HEK293 (cell line): ENCODE results near the gene ZNF319.

Source experiments
- CTCF ChIA-PET: fragments of 350-600 bp; formaldehyde crosslinking; extraction: SDS; loops from one replicate; lab custom pipeline; 2021; ENCODE audit warnings: antibody characterized with exemption; lab: Yijun Ruan, JAX
- POLR2A ChIA-PET: fragments of 300-600 bp; formaldehyde crosslinking; extraction: SDS; loops from one replicate; lab custom pipeline; 2020; ENCODE audit warnings: antibody characterized with exemption, inconsistent platforms; lab: Yijun Ruan, JAX
- H3K27ac ChIP-seq: fragments of 200-500 bp; sonication (Bioruptor generic); 2 replicates; pipeline ENCODE4 v1.5.1; 2014; ENCODE audit warnings: low read depth, low read length, control low read depth, inconsistent platforms; ENCODE audit errors: extremely low read depth
- H3K36me3 ChIP-seq, 2 experiments: fragments of 200-500 bp in 1 of 2; sonication (Bioruptor generic) in 1 of 2; 1 replicate in 1 of 2; 2 replicates in 1 of 2; pipeline ENCODE4 v1.5.1; 2014 to 2017; ENCODE audit warnings: inconsistent platforms in 2 of 2, low read length in 2 of 2; ENCODE audit not compliant: control insufficient read depth in 2 of 2, insufficient read depth in 1 of 2
- H3K4me1 ChIP-seq: fragments of 200-500 bp; sonication (Bioruptor generic); 2 replicates; pipeline ENCODE4 v1.5.1; 2014; ENCODE audit warnings: mild to moderate bottlenecking, low read length, inconsistent platforms; ENCODE audit not compliant: control insufficient read depth, insufficient read depth
- H3K4me3 ChIP-seq: 2 replicates; pipeline ENCODE4 v1.5.1; 2011; ENCODE audit warnings: low read depth, mild to moderate bottlenecking, control low read depth, low read length, moderate library complexity
- H3K9me3 ChIP-seq: fragments of 200-500 bp; sonication (Bioruptor generic); 2 replicates; pipeline ENCODE4 v1.5.1; 2014; ENCODE audit warnings: low read depth, low read length, inconsistent platforms; ENCODE audit not compliant: control insufficient read depth, insufficient read depth
- GLIS1 ChIP-seq: fragments of 450-650 bp; formaldehyde crosslinking; IDR thresholded peaks from 2 replicates; pipeline ENCODE4 v1.5.1; 2016; ENCODE audit warnings: missing biosample characterization, missing genetic modification characterization
- GLIS2 ChIP-seq: fragments of 450-650 bp; formaldehyde crosslinking; IDR thresholded peaks from 2 replicates; pipeline ENCODE4 v1.5.1; 2016; ENCODE audit warnings: missing biosample characterization, missing genetic modification characterization
- HOXC10 ChIP-seq: sonication (generic); formaldehyde crosslinking; IDR thresholded peaks from 2 replicates; pipeline ENCODE4 v1.8.1; 2023; ENCODE audit warnings: mild to moderate bottlenecking, missing genetic modification reagents
- IKZF3 ChIP-seq: fragments of 450-650 bp; IDR thresholded peaks from 2 replicates; pipeline ENCODE4 v1.5.0; 2018; ENCODE audit warnings: missing biosample characterization, mild to moderate bottlenecking, missing genetic modification characterization, moderate library complexity
- KLF1 ChIP-seq: fragments of 450-650 bp; formaldehyde crosslinking; IDR thresholded peaks from 2 replicates; pipeline ENCODE4 v1.5.1; 2016; ENCODE audit warnings: missing biosample characterization, missing genetic modification characterization
- MYNN ChIP-seq: fragments of 450-650 bp; formaldehyde crosslinking; IDR thresholded peaks from 2 replicates; pipeline ENCODE4 v1.5.1; 2016; ENCODE audit warnings: missing biosample characterization, missing genetic modification characterization, borderline replicate concordance
- PRDM10 ChIP-seq: fragments of 450-650 bp; formaldehyde crosslinking; IDR thresholded peaks from 2 replicates; pipeline ENCODE4 v1.5.1; 2016; ENCODE audit warnings: missing biosample characterization, missing genetic modification characterization
- PRDM4 ChIP-seq: fragments of 450-650 bp; formaldehyde crosslinking; IDR thresholded peaks from 2 replicates; pipeline ENCODE4 v1.5.1; 2017; ENCODE audit warnings: missing biosample characterization, missing genetic modification characterization
- SCRT2 ChIP-seq: fragments of 450-650 bp; formaldehyde crosslinking; IDR thresholded peaks from 2 replicates; pipeline ENCODE4 v1.5.1; 2016; ENCODE audit warnings: missing biosample characterization, missing genetic modification characterization
- ZFP41 ChIP-seq: fragments of 450-650 bp; formaldehyde crosslinking; IDR thresholded peaks from 2 replicates; pipeline ENCODE4 v1.5.1; 2016; ENCODE audit warnings: missing biosample characterization, missing genetic modification characterization, borderline replicate concordance
- ZNF112 ChIP-seq: fragments of 450-650 bp; formaldehyde crosslinking; IDR thresholded peaks from 2 replicates; pipeline ENCODE4 v1.5.0; 2017; ENCODE audit warnings: missing biosample characterization, missing genetic modification characterization
- ZNF114 ChIP-seq: fragments of 450-650 bp; formaldehyde crosslinking; IDR thresholded peaks from 2 replicates; pipeline ENCODE4 v1.5.0; 2017; ENCODE audit warnings: missing biosample characterization, missing genetic modification characterization
- ZNF140 ChIP-seq: fragments of 450-650 bp; formaldehyde crosslinking; IDR thresholded peaks from 2 replicates; pipeline ENCODE4 v1.5.1; 2016; ENCODE audit warnings: missing biosample characterization, missing genetic modification characterization
- ZNF155 ChIP-seq: fragments of 450-650 bp; formaldehyde crosslinking; IDR thresholded peaks from 2 replicates; pipeline ENCODE4 v1.5.1; 2016; ENCODE audit warnings: missing biosample characterization, missing genetic modification characterization
- ZNF157 ChIP-seq: fragments of 450-650 bp; formaldehyde crosslinking; IDR thresholded peaks from 2 replicates; pipeline ENCODE4 v1.5.1; 2016; ENCODE audit warnings: missing biosample characterization, missing genetic modification characterization
- ZNF174 ChIP-seq: fragments of 450-650 bp; formaldehyde crosslinking; IDR thresholded peaks from 2 replicates; pipeline ENCODE4 v1.5.0; 2017; ENCODE audit warnings: missing biosample characterization, mild to moderate bottlenecking, missing genetic modification characterization
- ZNF302 ChIP-seq: fragments of 450-650 bp; formaldehyde crosslinking; IDR thresholded peaks from 2 replicates; pipeline ENCODE4 v1.5.1; 2016; ENCODE audit warnings: missing biosample characterization, missing genetic modification characterization, low read depth
- ZNF335 ChIP-seq: fragments of 450-650 bp; formaldehyde crosslinking; conservative IDR thresholded peaks from 2 replicates; pipeline ENCODE4 v1.5.1; 2016; ENCODE audit warnings: missing biosample characterization, missing genetic modification characterization
- ZNF341 ChIP-seq: fragments of 450-650 bp; formaldehyde crosslinking; IDR thresholded peaks from 2 replicates; pipeline ENCODE4; 2016; ENCODE audit warnings: low read depth, missing biosample characterization, missing genetic modification characterization
- ZNF366 ChIP-seq: fragments of 450-650 bp; formaldehyde crosslinking; conservative IDR thresholded peaks from 2 replicates; pipeline ENCODE4 v1.5.1; 2016; ENCODE audit warnings: missing biosample characterization, missing genetic modification characterization
- ZNF501 ChIP-seq: fragments of 450-650 bp; formaldehyde crosslinking; IDR thresholded peaks from 2 replicates; pipeline ENCODE4 v1.5.1; 2016; ENCODE audit warnings: missing biosample characterization, missing genetic modification characterization
- ZNF548 ChIP-seq: fragments of 450-650 bp; formaldehyde crosslinking; IDR thresholded peaks from 2 replicates; pipeline ENCODE4 v1.5.1; 2016; ENCODE audit warnings: missing biosample characterization, missing genetic modification characterization
- ZNF580 ChIP-seq: fragments of 450-650 bp; formaldehyde crosslinking; IDR thresholded peaks from 2 replicates; pipeline ENCODE4 v1.5.1; 2016; ENCODE audit warnings: missing biosample characterization, missing genetic modification characterization
- ZNF623 ChIP-seq: fragments of 450-650 bp; formaldehyde crosslinking; IDR thresholded peaks from 2 replicates; pipeline ENCODE4 v1.5.1; 2016; ENCODE audit warnings: missing biosample characterization, missing genetic modification characterization
- ZNF664 ChIP-seq: fragments of 450-650 bp; formaldehyde crosslinking; IDR thresholded peaks from 2 replicates; pipeline ENCODE4 v1.5.1; 2016; ENCODE audit warnings: missing biosample characterization, missing genetic modification characterization
- ZNF777 ChIP-seq: fragments of 450-650 bp; formaldehyde crosslinking; IDR thresholded peaks from 2 replicates; pipeline ENCODE4 v1.5.1; 2017; ENCODE audit warnings: missing biosample characterization, missing genetic modification characterization, borderline replicate concordance
- ZNF791 ChIP-seq: fragments of 450-650 bp; formaldehyde crosslinking; IDR thresholded peaks from 2 replicates; pipeline ENCODE4 v1.5.1; 2016; ENCODE audit warnings: missing biosample characterization, missing genetic modification characterization
- ZSCAN30 ChIP-seq: fragments of 450-650 bp; IDR thresholded peaks from 2 replicates; pipeline ENCODE4 v1.5.1; 2018; ENCODE audit warnings: missing biosample characterization, mild to moderate bottlenecking, missing genetic modification characterization, moderate library complexity

The ZNF319 gene

GRCh38 chr16:57947261-57947660, 53.2 kb downstream of the ZNF319 start:
- no peak overlapping the region for H3K27ac ChIP-seq
- no peaks in the 10 kb centered on the region for H3K4me1 ChIP-seq
- no peak overlapping the region for H3K4me3 ChIP-seq
- ChIA-PET CTCF (interaction anchor here (0.7 to 0.9 kb wide), 2 partner anchors 13 to 1094 kb away, joined by 3 read pairs; no protein-coding TSS in a partner anchor), POLR2A (no interaction called here)
- H3K9me3 ChIP-seq: no peaks in the 10 kb centered on the region
- no peaks in the 10 kb centered on the region for H3K36me3 ChIP-seq
- TF ChIP-seq ZNF580 (0 out of 2 replicates have a peak, but pooled peaks have one; percentile 33), ZNF341 (tag by site-specific recombination) (no peak), SCRT2 (tag by site-specific recombination) (0 out of 2 replicates have a peak, but pooled peaks have one; percentile 19), KLF1 (tag by site-specific recombination) (no peak), GLIS1 (tag by site-specific recombination) (no peak), ZNF664 (tag by site-specific recombination) (no peak), IKZF3 (tag by site-specific recombination) (no peak), GLIS2 (tag by site-specific recombination) (no peak), ZNF501 (tag by site-specific recombination) (no peak), ZNF157 (tag by site-specific recombination) (no peak), ZNF366 (tag by site-specific recombination) (no peak), ZNF174 (no peak), ZFP41 (tag by site-specific recombination) (no peak), PRDM4 (no peak), ZNF114 (no peak), ZNF155 (tag by site-specific recombination) (no peak)

- Histone ChIP-seq H3K4me1 (no peaks in the 10 kb centered on the region), H3K27ac (no peak overlapping the region), H3K4me3 (no peak overlapping the region), H3K9me3 (no peaks in the 10 kb centered on the region), H3K36me3 (no peaks in the 10 kb centered on the region)
- CTCF ChIA-PET: interaction anchor here (0.5 kb wide), 1 partner anchor 201 kb away, joined by 3 read pairs; no protein-coding TSS in a partner anchor
- POLR2A ChIA-PET: no interaction called here
- TF ChIP-seq ZNF335 (no peak), HOXC10 (no peak), MYNN (tag by site-specific recombination) (0 out of 2 replicates have a peak, but pooled peaks have one; percentile 22)
These were observed 54.2 kb downstream of the ZNF319 start for GRCh38 chr16:57946181-57946801.

GRCh38 chr16:57945740-57946138, 54.7 kb downstream of the ZNF319 start:
- no peaks in the 10 kb centered on the region for H3K36me3 ChIP-seq
- no peaks in the 10 kb centered on the region for H3K9me3 ChIP-seq
- ChIA-PET POLR2A (no interaction called here), CTCF (interaction anchor here (0.5 to 0.7 kb wide), 4 partner anchors 11 to 497 kb away, joined by 3 to 4 read pairs (median 3); no protein-coding TSS in a partner anchor)
- H3K4me1 ChIP-seq: no peaks in the 10 kb centered on the region
- H3K4me3 ChIP-seq: no peak overlapping the region
- no peak overlapping the region for H3K27ac ChIP-seq
- no peak for TF ChIP-seq ZNF112
- TF ChIP-seq ZFP41 (tag by site-specific recombination): no peak
- TF ChIP-seq GLIS2 (tag by site-specific recombination): no peak
- no peak for TF ChIP-seq PRDM10 (tag by site-specific recombination)
- no peak for TF ChIP-seq ZNF777 (tag by site-specific recombination)
- TF ChIP-seq ZNF623 (tag by site-specific recombination): no peak
- no peak for TF ChIP-seq ZNF140 (tag by site-specific recombination)
- no peak for TF ChIP-seq ZNF791 (tag by site-specific recombination)
- TF ChIP-seq ZNF302 (tag by site-specific recombination): no peak
- no peak for TF ChIP-seq ZSCAN30
- TF ChIP-seq ZNF548 (tag by site-specific recombination): no peak
